ENCODE measurements around the gene KCNJ14. TPM values are rescaled to one million over a fixed set of nuclear protein-coding genes. Genes with fewer than 3 reads are reported as not detected.

Gene KCNJ14
- total RNA-seq, 1 donor from 2014 or later = 2.2 TPM

DNA sequence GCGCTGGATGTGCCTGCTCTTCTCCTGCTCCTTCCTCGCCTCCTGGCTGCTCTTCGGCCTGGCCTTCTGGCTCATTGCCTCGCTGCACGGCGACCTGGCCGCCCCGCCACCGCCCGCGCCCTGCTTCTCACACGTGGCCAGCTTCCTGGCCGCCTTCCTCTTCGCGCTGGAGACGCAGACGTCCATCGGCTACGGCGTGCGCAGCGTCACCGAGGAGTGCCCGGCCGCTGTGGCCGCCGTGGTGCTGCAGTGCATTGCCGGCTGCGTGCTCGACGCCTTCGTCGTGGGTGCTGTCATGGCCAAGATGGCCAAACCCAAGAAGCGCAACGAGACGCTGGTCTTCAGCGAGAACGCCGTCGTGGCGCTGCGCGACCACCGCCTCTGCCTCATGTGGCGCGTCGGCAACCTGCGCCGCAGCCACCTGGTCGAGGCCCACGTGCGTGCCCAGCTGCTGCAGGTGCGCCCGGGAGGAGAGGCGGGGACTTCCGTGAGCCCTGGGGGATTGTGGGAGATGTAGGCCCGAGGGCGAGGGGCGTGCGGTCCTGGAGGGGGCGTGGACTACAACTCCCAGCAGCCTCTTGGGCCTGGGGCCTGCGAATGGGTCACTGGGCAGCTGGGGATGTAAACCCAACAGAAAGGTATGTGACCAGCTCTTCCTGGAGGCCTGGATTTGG lies 6.7 kb downstream of the KCNJ14 start:
- Mint-ChIP-seq H3K4me3 (no peak overlapping the region), H3K36me3 (ENCODE audit: low read depth) (peaks cover 18% of the 10 kb centered on the region), H3K27ac (no peak overlapping the region), H3K4me1 (peaks cover 2% of the 10 kb centered on the region), H3K27me3 (no peaks in the 10 kb centered on the region), H3K9me3 (no peaks in the 10 kb centered on the region)
- intact Hi-C loops (cut with micrococcal nuclease) = no loop called here
- peak; percentile 34 for ATAC-seq (ENCODE audit: low read depth)
- TF ChIP-seq CTCF (IDR thresholded peaks at IDR 0.05) = no peak
- ChIA-PET POLR2A (interaction anchor here (0.6 kb wide), 1 partner anchor 26 kb away, joined by 3 read pairs; no protein-coding TSS in a partner anchor), CTCF (no interaction called here)
- no peak for DNase-seq

GRCh38 chr19:48465215-48465614 lies 9.8 kb downstream of the KCNJ14 start:
- no peak for TF ChIP-seq CTCF (IDR thresholded peaks at IDR 0.05)
- Mint-ChIP-seq H3K27ac (no peak overlapping the region), H3K36me3 (ENCODE audit: low read depth) (peaks cover 7% of the 10 kb centered on the region), H3K27me3 (no peaks in the 10 kb centered on the region), H3K9me3 (no peaks in the 10 kb centered on the region), H3K4me1 (peaks cover 17% of the 10 kb centered on the region), H3K4me3 (no peak overlapping the region)
- intact Hi-C loops (cut with micrococcal nuclease) = no loop called here
- CTCF ChIA-PET = no interaction called here
- no peak for ATAC-seq (ENCODE audit: low read depth)
- POLR2A ChIA-PET = no interaction called here
- no peak for DNase-seq

DNA sequence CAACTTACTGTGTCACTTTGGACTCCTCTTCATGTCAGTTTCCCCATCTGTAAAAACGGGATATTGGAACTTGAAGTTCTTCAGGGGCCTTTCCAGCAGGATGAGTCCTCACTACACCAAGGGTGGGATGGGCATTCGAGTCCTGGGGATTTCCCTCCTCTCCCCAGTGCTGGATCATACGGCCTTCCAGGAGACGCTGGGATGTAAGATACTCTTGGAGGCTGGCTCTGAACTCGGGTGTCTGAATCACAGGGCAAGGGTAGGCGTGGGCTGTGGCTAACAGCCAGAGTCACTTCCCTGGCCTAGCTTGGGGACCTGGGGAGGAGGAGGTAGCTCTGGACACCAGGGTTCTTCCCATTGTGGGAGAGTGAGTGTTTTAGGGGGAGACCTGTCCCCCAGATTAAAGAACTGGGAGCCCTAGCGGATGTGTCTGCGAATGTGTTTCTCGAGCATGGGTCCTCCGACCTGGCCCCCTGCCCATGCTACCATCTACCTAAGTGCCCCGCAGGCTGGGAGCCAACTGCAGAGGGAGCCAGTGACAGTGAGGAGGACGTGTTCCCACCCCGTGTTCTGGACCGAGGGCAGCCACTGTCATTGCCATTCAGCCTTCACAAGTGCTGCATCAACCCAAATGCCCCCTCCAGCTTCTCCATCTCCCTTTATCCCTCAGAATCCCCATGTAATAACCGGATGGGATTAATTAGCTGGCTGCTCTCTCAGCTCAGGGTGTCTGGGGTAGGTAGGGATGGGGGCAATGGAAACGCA lies 11.4 kb downstream of the KCNJ14 start:
- no peak overlapping the region for H3K27ac Mint-ChIP-seq
- H3K27me3 Mint-ChIP-seq = no peaks in the 10 kb centered on the region
- ATAC-seq (ENCODE audit: low read depth) (no peak), DNase-seq (no peak)
- no peak for TF ChIP-seq CTCF (IDR thresholded peaks at IDR 0.05)
- ChIA-PET POLR2A (no interaction called here), CTCF (no interaction called here)
- intact Hi-C loops (cut with micrococcal nuclease) = no loop called here
- peaks cover 27% of the 10 kb centered on the region for H3K4me1 Mint-ChIP-seq
- H3K36me3 Mint-ChIP-seq (ENCODE audit: low read depth) = peaks cover 21% of the 10 kb centered on the region
- no peak overlapping the region for H3K4me3 Mint-ChIP-seq
- no peaks in the 10 kb centered on the region for H3K9me3 Mint-ChIP-seq

- DNase-seq (peak; percentile 95), ATAC-seq (ENCODE audit: low read depth) (peak; percentile 88)
- TF ChIP-seq CTCF (IDR thresholded peaks at IDR 0.05) = no peak
- Mint-ChIP-seq H3K36me3 (ENCODE audit: low read depth) (peaks cover 34% of the 10 kb centered on the region), H3K4me3 (peak overlapping the region; percentile 90), H3K4me1 (peaks cover 27% of the 10 kb centered on the region), H3K9me3 (no peaks in the 10 kb centered on the region), H3K27ac (peak overlapping the region; percentile 94), H3K27me3 (no peaks in the 10 kb centered on the region)
- intact Hi-C loops (cut with micrococcal nuclease) = loop anchor here (1.0 to 2.0 kb wide), 6 partner anchors 11 to 148 kb away; partner anchors contain the start of genes GRWD1, KDELR1 and SYNGR4
- ChIA-PET POLR2A (interaction anchor here (1.5 kb wide), 1 partner anchor 20 kb away, joined by 6 read pairs; no protein-coding TSS in a partner anchor), CTCF (no interaction called here)
These were observed 13.5 kb downstream of the KCNJ14 start for GRCh38 chr19:48468772-48469288.
